ENCODE data around the gene TMEM131.

Gene TMEM131

DNA sequence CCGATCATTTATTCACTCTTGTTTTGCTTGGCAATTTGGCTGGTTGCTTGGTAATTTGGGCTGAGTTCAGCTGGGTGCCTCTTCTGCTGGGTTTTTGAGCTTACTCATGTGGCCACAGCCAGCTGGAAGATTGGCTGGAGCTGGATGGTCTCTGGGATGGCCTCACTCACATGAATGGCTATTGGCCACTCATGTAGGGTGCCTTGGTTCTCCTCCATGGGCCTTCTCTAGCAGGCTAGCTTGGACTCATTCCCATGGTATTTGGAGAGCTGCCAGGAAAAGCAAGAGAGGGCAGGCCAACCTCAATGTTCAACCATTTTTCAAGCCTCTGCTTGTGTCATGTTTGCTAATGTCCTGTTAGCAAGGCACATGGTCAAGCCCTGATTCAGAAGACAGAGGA lies 265.5 kb downstream of the TMEM131 start:
- no peaks in the 10 kb centered on the region for H3K36me3 ChIP-seq
- H3K27me3 ChIP-seq, result no peaks in the 10 kb centered on the region
- DNase-seq, result no peak
- no peaks in the 10 kb centered on the region for H3K9me3 ChIP-seq
- no peaks in the 10 kb centered on the region for H3K4me1 ChIP-seq
- TF ChIP-seq, protein P1, sequence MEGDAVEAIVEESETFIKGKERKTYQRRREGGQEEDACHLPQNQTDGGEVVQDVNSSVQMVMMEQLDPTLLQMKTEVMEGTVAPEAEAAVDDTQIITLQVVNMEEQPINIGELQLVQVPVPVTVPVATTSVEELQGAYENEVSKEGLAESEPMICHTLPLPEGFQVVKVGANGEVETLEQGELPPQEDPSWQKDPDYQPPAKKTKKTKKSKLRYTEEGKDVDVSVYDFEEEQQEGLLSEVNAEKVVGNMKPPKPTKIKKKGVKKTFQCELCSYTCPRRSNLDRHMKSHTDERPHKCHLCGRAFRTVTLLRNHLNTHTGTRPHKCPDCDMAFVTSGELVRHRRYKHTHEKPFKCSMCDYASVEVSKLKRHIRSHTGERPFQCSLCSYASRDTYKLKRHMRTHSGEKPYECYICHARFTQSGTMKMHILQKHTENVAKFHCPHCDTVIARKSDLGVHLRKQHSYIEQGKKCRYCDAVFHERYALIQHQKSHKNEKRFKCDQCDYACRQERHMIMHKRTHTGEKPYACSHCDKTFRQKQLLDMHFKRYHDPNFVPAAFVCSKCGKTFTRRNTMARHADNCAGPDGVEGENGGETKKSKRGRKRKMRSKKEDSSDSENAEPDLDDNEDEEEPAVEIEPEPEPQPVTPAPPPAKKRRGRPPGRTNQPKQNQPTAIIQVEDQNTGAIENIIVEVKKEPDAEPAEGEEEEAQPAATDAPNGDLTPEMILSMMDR (IDR thresholded peaks at IDR 0.05; ENCODE audit: low read depth, low read length), result no peak
- H3K4me3 ChIP-seq (ENCODE audit: low read depth, low read length), result no peak overlapping the region

DNA sequence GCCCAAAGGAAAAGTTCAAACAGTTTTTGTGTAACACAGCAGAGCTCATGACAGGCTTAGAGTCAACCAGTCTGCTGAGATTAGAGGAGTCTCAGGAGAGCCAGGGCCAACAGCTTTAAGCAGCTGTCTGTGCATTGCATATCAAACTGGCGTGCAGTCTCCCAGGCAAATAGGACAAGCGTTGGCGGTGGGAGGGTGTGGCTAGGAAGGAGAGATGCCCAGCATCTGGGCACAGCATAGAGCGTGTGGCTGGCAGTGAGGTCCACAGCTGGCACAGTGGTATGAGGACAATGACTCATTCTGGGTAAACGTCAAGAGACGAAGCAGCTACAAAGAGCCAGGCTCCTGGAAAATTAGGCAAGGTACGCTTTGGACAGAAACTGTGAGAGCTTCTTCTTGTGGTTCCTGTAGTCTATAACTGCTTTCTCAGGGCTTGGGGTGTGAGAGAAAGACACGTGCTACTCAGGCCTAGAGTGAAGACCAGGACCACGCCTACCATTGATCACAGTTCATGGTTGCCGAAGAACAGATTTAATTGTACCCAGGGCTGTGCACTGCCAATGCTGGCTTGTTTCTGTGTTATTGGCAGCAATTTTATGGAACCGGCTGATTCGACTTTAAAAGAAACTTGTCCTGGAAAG lies 267.5 kb downstream of the TMEM131 start:
- Histone ChIP-seq H3K36me3 (no peaks in the 10 kb centered on the region), H3K27me3 (no peaks in the 10 kb centered on the region), H3K4me1 (no peaks in the 10 kb centered on the region), H3K4me3 (ENCODE audit: low read depth, low read length) (no peak overlapping the region), H3K9me3 (no peaks in the 10 kb centered on the region)
- no peak for DNase-seq
- TF ChIP-seq, protein P1 (IDR thresholded peaks at IDR 0.05; ENCODE audit: low read depth, low read length), result no peak

DNA sequence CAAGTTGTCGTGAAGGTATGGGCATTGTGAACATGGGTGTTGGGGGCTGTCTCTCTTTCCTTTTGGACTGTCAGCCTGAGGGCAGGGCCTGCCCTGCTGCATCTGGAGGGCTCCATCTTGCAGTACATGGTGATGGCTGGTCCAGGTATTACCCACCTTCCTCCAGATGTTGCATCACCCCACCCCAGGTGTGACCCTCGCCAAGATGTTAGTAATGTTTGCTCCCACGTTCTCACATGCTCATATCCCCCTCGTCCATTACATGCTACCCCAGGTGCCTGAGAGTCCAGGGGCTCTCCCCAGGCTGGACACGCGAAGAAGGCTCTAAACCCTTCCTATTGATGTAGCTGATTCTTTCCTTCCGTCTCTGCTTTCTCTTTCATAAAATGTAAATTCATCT lies 268.5 kb downstream of the TMEM131 start:
- Histone ChIP-seq H3K27me3 (no peaks in the 10 kb centered on the region), H3K4me1 (no peaks in the 10 kb centered on the region), H3K4me3 (ENCODE audit: low read depth, low read length) (no peak overlapping the region), H3K9me3 (no peaks in the 10 kb centered on the region), H3K36me3 (no peaks in the 10 kb centered on the region)
- no peak for DNase-seq
- TF ChIP-seq, protein P1 (IDR thresholded peaks at IDR 0.05; ENCODE audit: low read depth, low read length), result no peak

DNA sequence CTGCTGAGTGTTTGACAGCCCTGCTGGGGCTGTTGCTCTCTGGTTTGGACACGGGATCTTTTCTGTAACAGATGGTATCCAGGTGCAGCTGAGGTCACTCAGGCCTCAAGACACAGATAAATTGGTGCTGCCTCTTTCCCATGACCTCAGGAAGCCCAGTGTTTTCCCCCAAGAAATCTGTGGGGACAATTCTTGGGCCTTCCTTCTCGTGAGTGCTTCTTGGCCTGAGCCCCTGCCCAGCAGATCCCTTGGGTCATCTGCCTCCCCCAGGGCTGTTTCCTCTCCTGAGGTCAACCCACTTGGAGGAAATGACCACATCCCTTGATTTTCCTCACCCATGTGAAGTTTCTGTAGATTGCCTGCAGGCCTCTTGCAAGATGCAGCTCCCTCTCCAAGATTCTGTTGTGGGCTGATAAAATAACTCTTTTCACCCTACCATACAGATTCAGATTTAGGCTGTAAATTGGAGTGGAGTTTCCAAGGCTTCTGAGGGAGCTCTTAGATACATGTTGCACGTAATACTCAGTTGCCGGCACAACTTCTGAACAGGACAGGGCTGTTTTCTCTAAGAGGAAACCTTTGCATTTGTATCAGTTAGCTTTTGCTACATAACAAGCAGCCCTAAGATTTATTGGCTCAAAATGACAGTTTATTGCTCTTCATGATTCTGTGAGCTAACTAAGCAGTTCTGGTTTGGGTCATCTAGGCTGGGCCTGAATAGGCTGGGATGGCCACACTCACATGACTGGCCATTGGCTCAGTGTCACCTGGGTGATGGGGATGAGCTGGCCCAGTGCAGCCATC lies 269.3 kb downstream of the TMEM131 start:
- H3K9me3 ChIP-seq, result no peaks in the 10 kb centered on the region
- H3K36me3 ChIP-seq, result no peaks in the 10 kb centered on the region
- no peaks in the 10 kb centered on the region for H3K27me3 ChIP-seq
- no peak for DNase-seq
- H3K4me1 ChIP-seq, result no peaks in the 10 kb centered on the region
- TF ChIP-seq, protein P1 (IDR thresholded peaks at IDR 0.05; ENCODE audit: low read depth, low read length), result no peak
- H3K4me3 ChIP-seq (ENCODE audit: low read depth, low read length), result no peak overlapping the region

DNA sequence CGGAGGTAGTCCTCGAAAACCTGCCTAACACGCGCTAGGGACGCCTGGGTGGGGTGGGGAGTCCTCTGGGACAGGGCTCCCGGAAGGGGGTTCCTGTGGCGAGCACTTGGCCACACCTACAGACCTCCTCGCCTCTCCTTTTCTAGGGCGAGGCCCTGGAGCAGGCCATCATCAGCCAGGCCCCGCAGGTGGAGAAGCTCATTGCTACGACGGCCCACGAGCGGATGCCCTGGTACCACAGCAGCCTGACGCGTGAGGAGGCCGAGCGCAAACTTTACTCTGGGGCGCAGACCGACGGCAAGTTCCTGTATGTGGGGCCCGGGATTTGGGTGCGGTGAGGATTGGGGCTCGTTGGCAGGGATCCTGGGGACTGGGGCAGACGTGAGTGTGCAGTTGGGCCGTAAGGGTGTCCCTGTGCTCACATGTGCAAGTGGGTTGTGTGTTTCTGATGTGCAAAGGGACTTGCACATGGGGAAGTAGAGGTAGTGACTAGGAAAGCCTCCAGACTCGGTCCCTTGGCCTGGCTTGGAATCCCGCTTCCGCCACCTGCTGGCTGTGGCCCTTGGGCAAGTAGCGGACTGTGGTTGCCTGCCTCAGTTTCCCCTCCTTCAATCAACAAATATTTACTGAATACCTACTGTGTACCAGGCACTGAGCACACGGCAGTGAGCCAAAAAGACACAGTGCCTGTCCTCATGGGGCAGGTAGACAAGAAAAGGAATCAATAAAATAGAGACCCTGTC lies 270.6 kb downstream of the TMEM131 start:
- no peak overlapping the region for H3K4me3 ChIP-seq (ENCODE audit: low read depth, low read length)
- no peaks in the 10 kb centered on the region for H3K27me3 ChIP-seq
- no peaks in the 10 kb centered on the region for H3K4me1 ChIP-seq
- H3K36me3 ChIP-seq, result no peaks in the 10 kb centered on the region
- DNase-seq, result no peak
- no peaks in the 10 kb centered on the region for H3K9me3 ChIP-seq
- TF ChIP-seq, protein P1 (IDR thresholded peaks at IDR 0.05; ENCODE audit: low read depth, low read length), result no peak
